IPS-20b (cell line): ENCODE measurements around the gene DIAPH2.

Source experiments
- H3K27ac ChIP-seq: one replicate; pipeline ENCODE4 v1.5.1; 2013; ENCODE audit warnings: low read length
- H3K27me3 ChIP-seq: 2 replicates; pipeline ENCODE4 v1.6.1; 2013; ENCODE audit warnings: mild to moderate bottlenecking, low read length, inconsistent platforms; ENCODE audit not compliant: insufficient read depth
- H3K36me3 ChIP-seq: 2 replicates; pipeline ENCODE4 v1.6.1; 2013; ENCODE audit warnings: low read depth, mild to moderate bottlenecking, inconsistent platforms, low read length, moderate library complexity; ENCODE audit not compliant: insufficient read depth
- H3K4me1 ChIP-seq: 2 replicates; pipeline ENCODE4 v1.6.1; 2013; ENCODE audit warnings: mild to moderate bottlenecking, control low read depth, inconsistent platforms, low read length, moderate library complexity; ENCODE audit not compliant: insufficient read depth
- H3K4me3 ChIP-seq: 2 replicates; pipeline ENCODE4 v1.5.1; 2013; ENCODE audit warnings: mild to moderate bottlenecking, low read length, inconsistent platforms
- H3K9ac ChIP-seq: 2 replicates; pipeline ENCODE4 v1.6.1; 2013; ENCODE audit warnings: low read depth, mild to moderate bottlenecking, inconsistent platforms, low read length, moderate library complexity
- H3K9me3 ChIP-seq: 2 replicates; pipeline ENCODE4 v1.6.1; 2013; ENCODE audit warnings: mild to moderate bottlenecking, low read depth, low read length, inconsistent platforms; ENCODE audit not compliant: insufficient read depth

The DIAPH2 gene

DNA sequence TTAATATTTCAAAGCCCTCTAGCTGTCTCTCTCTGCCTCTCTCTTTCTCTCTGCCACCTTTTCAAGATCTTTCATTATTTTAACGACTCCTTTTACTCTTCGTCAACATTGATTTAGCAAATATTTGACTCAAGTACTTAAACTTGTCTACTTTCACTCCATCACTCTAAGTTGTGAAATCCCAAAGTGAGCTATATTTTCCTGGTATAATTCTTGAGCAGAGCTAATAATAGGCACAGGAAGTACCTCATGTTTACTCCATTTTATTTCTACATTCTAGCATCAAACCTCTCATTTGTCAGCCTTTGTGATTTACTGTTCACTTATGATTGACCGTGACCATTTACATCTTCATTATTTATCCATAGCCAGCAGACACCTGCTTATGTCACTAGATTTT, 681.6 kb downstream of the DIAPH2 start:
- no peak overlapping the region for H3K27ac ChIP-seq
- no peak overlapping the region for H3K9ac ChIP-seq
- no peaks in the 10 kb centered on the region for H3K9me3 ChIP-seq
- H3K27me3 ChIP-seq = no peaks in the 10 kb centered on the region
- no peaks in the 10 kb centered on the region for H3K36me3 ChIP-seq
- H3K4me1 ChIP-seq = no peaks in the 10 kb centered on the region
- H3K4me3 ChIP-seq = no peak overlapping the region

DNA sequence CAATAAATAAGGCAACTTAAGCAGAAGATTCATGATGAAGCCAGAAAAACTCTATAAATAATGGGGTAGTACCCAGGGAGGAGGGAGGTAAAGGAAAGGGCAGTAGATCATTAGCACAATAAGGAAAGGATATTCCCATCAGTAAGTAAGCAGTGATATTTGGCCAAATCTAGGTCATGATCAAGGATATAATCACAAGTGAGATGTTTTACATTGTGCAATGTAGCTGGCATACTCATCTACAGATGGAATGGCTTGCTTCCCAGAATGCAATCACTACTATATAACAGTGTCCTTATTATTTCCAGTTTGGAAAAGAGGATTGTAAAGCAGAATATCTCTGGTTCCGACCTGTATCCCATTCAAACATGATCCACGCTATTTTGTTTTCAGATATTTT, 682.5 kb downstream of the DIAPH2 start:
- H3K9ac ChIP-seq = no peak overlapping the region
- no peak overlapping the region for H3K27ac ChIP-seq
- no peaks in the 10 kb centered on the region for H3K36me3 ChIP-seq
- no peaks in the 10 kb centered on the region for H3K4me1 ChIP-seq
- H3K27me3 ChIP-seq = no peaks in the 10 kb centered on the region
- H3K9me3 ChIP-seq = no peaks in the 10 kb centered on the region
- H3K4me3 ChIP-seq = no peak overlapping the region

DNA sequence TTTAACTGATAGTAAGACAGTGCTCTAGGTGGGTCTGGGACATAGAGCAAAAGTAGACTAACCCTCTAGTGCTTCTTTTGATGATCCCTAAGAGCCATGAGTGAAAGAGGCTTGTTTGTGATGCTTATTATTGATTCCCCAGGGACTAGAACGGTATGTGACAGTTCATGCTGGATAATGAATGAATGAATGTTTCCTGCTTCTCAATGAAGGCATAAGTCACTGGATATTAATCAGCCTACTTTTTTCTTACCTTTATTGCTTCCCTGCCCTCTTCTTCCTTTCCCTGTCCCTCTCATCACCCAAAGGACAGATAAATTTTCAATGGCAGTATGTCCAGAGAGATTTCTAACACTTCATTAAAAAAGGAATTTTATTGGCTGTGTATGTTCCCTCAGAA, 685.3 kb downstream of the DIAPH2 start:
- no peaks in the 10 kb centered on the region for H3K9me3 ChIP-seq
- H3K9ac ChIP-seq = no peak overlapping the region
- no peaks in the 10 kb centered on the region for H3K27me3 ChIP-seq

DNA sequence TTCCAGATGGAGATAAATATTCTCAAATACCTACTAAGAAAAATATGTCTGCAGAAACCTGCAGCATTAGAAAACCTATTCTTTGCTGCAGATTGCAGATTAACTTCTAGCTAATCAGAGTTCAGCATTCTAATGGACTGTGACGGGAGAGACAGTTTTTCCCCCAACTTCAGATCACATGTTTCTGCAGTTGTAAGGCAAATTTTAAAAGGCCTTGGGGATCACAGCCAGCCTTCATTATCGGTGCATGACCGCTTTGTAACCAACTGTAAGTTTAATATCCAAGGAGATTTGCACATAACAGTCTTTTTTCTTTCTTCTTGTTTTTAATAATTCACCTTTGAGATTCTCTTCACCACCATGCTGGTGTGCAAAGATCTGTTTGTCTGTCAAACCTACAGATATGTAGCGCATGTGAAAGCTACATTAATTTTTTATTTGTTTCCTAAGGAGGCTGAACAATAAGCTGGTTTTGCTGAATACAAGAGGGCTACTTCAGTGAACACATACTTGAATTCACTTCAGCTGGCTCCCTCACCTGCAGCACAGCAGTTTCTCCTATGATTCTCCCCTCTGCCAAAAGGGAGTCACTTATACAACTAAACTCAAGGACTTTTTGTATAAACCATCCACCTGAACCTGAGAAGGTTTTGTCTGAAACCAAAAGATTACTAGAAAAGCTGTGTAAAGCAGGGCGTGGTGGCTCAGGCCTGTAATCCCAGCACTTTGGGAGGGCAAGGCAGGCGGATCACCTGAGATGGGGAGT, 687.5 kb downstream of the DIAPH2 start:
- no peaks in the 10 kb centered on the region for H3K4me1 ChIP-seq
- no peak overlapping the region for H3K4me3 ChIP-seq
- H3K27me3 ChIP-seq = no peaks in the 10 kb centered on the region
- no peak overlapping the region for H3K9ac ChIP-seq
- H3K27ac ChIP-seq = no peak overlapping the region
- peaks cover 6% of the 10 kb centered on the region; the same call in 1 of the 2 replicates for H3K36me3 ChIP-seq
- no peaks in the 10 kb centered on the region for H3K9me3 ChIP-seq

More for the DNA sequence above, 685.3 kb downstream of the DIAPH2 start:
- Histone ChIP-seq H3K27ac (no peak overlapping the region), H3K4me3 (no peak overlapping the region), H3K36me3 (no peaks in the 10 kb centered on the region), H3K4me1 (no peaks in the 10 kb centered on the region)

DNA sequence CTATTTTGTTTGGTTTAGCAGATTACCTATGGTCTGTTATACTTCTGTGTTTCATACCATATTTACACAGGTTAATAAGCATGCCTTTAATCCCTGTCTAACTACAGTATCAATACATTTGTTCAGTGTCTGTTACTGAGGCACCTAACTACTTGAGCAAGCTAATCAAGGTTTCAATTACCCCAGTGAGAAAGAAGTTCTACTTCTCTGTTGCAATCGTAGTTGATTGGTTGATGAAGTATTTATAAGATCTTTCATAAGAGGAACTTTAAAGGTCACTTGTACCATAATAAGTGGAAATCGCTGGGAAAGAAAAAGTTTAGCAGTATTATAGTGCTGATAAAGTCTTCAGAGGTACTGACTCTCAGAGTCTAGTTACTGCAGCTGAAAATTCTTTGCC, 689.6 kb downstream of the DIAPH2 start:
- H3K9ac ChIP-seq = no peak overlapping the region
- H3K4me3 ChIP-seq = no peak overlapping the region
- H3K9me3 ChIP-seq = no peaks in the 10 kb centered on the region
- H3K4me1 ChIP-seq = no peaks in the 10 kb centered on the region
- H3K27me3 ChIP-seq = no peaks in the 10 kb centered on the region
- no peak overlapping the region for H3K27ac ChIP-seq
- peaks cover 6% of the 10 kb centered on the region; the same call in 1 of the 2 replicates for H3K36me3 ChIP-seq

DNA sequence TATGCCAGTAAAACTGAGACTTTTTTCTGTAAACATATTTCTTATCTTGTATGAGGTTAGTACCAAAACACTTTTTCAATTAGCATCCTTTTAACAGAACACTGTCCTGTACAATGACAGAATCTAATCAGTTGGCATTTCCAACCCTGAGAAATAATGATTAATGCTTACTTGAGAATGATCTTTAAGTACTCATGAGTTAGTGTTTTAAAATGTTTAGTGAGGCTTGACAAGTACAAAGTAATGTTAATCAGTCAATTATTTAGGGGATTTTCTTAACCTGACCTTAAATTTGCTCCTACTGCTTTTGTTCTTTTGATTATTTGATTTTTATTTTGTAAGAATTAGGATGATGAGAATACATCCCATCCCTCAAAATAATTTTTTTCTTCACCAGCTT, 695.6 kb downstream of the DIAPH2 start:
- Histone ChIP-seq H3K27ac (no peak overlapping the region), H3K27me3 (no peaks in the 10 kb centered on the region), H3K9ac (no peak overlapping the region), H3K36me3 (peaks cover 9% of the 10 kb centered on the region; the same call in 1 of the 2 replicates), H3K9me3 (no peaks in the 10 kb centered on the region), H3K4me1 (peaks cover 3% of the 10 kb centered on the region; the same call in 1 of the 2 replicates), H3K4me3 (no peak overlapping the region)

DNA sequence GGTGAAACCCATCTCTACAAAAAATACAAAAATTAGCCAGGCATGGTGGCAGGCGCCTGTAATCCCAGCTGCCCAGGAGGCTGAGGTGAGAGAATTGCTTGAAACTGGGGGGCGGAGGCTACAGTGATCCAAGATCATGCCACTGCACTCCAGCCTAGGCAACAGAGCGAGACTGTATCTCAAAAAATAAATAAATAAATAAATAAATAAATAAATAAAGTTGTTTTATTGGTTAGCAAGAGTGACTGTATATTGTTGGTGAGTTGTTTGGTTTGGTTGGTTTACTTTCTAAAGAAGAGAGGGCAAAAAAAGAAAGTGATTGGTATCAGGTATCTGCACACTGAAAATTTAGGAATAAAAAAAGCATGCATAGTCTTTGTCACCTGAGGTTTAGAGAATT, 700.0 kb downstream of the DIAPH2 start:
- Histone ChIP-seq H3K36me3 (peaks cover 21% of the 10 kb centered on the region), H3K27ac (no peak overlapping the region), H3K27me3 (no peaks in the 10 kb centered on the region), H3K9ac (no peak overlapping the region), H3K4me3 (no peak overlapping the region), H3K9me3 (no peaks in the 10 kb centered on the region), H3K4me1 (peaks cover 3% of the 10 kb centered on the region; the same call in 1 of the 2 replicates)

DNA sequence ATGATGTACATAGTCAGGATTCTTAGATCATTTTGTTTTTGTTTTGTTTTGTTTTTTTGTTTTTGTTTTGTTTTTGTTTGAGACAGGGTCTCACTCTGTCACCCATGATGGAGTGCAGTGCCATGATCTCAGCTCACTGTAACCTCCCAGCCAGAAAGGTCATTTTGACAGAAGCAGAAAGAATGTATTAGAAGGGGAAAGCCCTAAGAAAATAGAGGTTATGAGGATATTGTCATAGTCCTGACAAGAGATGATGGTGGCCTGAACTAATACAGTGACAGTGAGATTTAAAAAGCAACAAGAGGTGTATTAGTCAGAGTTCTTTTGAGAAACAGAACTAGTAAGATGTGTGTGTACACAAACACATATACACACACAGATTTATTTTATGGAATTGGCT, 702.4 kb downstream of the DIAPH2 start:
- no peak overlapping the region for H3K4me3 ChIP-seq
- H3K36me3 ChIP-seq = peaks cover 21% of the 10 kb centered on the region
- H3K9me3 ChIP-seq = no peaks in the 10 kb centered on the region
- no peaks in the 10 kb centered on the region for H3K27me3 ChIP-seq
- no peaks in the 10 kb centered on the region for H3K4me1 ChIP-seq
- no peak overlapping the region for H3K9ac ChIP-seq
- no peak overlapping the region for H3K27ac ChIP-seq

DNA sequence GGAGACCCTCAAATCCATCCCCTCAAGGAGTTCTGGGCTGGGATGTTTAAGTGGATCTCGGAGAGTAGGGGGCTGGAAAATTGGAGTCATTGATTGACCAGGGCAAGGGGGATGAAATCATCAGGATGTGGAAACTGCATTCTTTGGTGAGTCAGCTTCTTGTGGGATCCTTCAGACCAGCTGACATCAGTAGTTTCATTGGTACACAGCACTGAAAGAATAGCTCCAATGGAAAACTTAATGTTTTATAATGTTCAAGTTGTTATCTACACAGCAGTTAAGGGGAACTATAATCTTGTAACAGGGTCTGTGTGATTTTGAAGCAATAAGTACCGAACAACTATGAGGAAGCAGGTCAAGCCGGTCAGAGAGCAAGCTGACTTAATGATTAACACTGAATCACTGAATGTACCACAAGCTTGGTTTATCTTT, 705.1 kb downstream of the DIAPH2 start:
- Histone ChIP-seq H3K9ac (no peak overlapping the region), H3K9me3 (no peaks in the 10 kb centered on the region), H3K4me1 (no peaks in the 10 kb centered on the region), H3K4me3 (no peak overlapping the region), H3K27me3 (no peaks in the 10 kb centered on the region), H3K27ac (no peak overlapping the region), H3K36me3 (peaks cover 21% of the 10 kb centered on the region)

DNA sequence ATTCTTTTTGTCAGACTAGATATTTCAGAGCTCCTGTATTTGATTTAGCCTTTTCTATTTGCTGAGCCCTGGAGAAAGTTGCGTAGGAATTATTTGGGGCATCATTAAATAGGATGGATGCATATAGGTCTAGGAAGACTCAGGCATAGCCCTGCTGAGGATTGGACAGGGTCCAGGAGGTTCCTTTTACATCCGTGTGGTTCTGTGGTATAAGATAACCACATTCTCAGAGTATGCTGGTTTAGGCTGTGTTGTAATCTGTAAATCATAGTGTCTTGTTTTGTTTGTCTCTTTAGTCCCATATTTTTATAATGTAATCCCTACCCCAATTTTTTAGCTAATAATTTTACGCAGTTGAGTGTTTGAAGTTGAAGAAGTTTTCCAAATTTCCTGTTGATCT, 712.7 kb downstream of the DIAPH2 start:
- no peak overlapping the region for H3K9ac ChIP-seq
- no peak overlapping the region for H3K4me3 ChIP-seq
- peaks cover 6% of the 10 kb centered on the region; the same call in 1 of the 2 replicates for H3K4me1 ChIP-seq
- H3K9me3 ChIP-seq = no peaks in the 10 kb centered on the region
- H3K36me3 ChIP-seq = 0 out of 2 replicates have a peak, but pooled peaks cover 4% of the 10 kb centered on the region
- no peaks in the 10 kb centered on the region for H3K27me3 ChIP-seq
- no peak overlapping the region for H3K27ac ChIP-seq

DNA sequence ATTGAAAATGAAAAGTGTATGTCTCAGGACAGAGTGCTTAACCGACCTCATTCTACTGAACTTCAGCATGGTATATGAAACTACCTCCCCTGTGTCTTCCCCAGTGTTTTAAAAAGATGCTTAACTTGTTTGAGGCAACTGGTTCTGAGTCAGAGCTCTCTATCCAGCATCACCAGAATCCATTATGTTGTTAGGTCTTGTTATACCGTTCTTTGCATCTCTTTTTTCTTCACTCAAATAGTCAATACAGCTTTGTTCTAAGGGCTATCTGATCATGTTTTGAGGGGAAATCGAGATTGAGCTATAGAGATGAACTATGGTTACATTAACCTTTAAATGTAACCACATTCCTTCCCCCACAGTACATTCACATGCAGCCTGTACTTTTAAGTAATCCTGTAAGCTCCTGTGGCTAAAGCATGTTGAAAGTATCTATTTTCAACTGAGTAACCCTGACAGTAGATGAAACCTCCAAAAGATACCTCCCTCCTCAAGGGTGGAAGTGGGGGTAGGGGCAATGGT, 713.4 kb downstream of the DIAPH2 start:
- Histone ChIP-seq H3K27me3 (no peaks in the 10 kb centered on the region), H3K4me1 (peaks cover 6% of the 10 kb centered on the region; the same call in 1 of the 2 replicates), H3K9me3 (no peaks in the 10 kb centered on the region), H3K36me3 (0 out of 2 replicates have a peak, but pooled peaks cover 4% of the 10 kb centered on the region), H3K9ac (no peak overlapping the region; the same call in 1 of the 2 replicates), H3K27ac (no peak overlapping the region), H3K4me3 (peak overlapping the region; percentile 12; the same call in 1 of the 2 replicates)

DNA sequence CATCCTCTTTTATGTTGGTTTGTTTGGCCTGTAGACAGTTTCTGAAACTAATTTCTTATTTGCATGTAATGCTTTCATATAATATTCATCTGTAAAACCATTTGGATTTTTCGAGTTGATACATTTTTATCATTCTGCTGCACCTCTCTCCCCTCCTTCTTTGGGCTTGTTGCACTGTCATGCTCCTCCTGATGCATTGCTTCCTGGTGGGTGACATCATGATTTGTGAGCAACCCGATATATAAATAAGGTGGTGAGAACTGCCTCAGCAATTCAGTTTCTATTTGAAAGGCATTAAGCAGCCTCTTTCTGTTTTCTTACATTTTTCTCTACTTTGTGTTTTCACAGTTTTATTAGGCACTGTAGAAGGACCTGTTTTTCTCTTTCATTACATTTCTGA, 714.8 kb downstream of the DIAPH2 start:
- Histone ChIP-seq H3K4me3 (no peak overlapping the region), H3K36me3 (0 out of 2 replicates have a peak, but pooled peaks cover 4% of the 10 kb centered on the region), H3K9ac (no peak overlapping the region), H3K4me1 (peaks cover 6% of the 10 kb centered on the region; the same call in 1 of the 2 replicates), H3K9me3 (no peaks in the 10 kb centered on the region), H3K27me3 (no peaks in the 10 kb centered on the region), H3K27ac (no peak overlapping the region)
